ENCODE results near the gene SPINK8. TPM values are rescaled to one million over a fixed set of nuclear protein-coding genes. Genes with fewer than 3 reads are reported as not detected.

SPINK8 gene
- polyA plus RNA-seq, 3 donors, result not detected

DNA sequence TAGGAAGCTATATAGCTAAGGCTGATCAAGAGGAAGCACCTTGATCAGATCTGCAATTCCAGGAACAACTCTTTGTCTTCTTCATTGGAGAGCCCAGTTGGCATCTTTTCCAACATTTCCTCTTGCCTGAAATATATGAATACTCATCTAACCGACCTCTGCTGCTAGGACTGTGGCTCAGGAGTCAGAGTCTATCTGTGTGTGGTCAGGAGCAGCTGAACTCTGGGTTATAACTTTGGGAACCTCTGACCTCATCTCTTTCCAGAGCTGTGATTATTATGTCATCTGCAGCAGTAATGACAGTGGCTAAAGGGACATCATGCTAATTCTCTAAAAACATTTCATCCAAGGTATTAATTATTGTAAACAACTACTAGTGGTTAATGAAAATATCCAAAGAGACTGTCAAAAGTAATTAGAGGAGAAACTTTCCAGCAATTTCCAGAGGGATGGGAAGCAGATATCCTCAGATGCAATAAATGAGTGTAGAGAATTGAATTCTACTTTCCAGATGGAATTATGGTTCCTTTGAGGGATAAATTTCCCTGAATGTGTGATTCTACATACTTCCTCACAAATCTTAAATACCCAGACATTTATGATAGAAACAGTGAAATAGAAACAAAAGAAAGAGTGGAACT lies 11.5 kb upstream of the SPINK8 start:
- Mint-ChIP-seq H3K36me3 (no peaks in the 10 kb centered on the region), H3K4me1 (peaks cover 11% of the 10 kb centered on the region), H3K9me3 (no peaks in the 10 kb centered on the region), H3K27me3 (ENCODE audit: low read depth in 3 of 3) (no peaks in the 10 kb centered on the region), H3K4me3 (no peak overlapping the region), H3K27ac (no peak overlapping the region)
- Histone ChIP-seq H3K36me3 (replicated peaks in 1 of 2; ENCODE audit: control insufficient read depth in 1 of 2, insufficient read depth in 2 of 2, low read length in 2 of 2) (no peaks in the 10 kb centered on the region), H3K9me3 (replicated peaks in 1 of 2; ENCODE audit: control insufficient read depth in 1 of 2, insufficient read depth in 1 of 2, low read length in 2 of 2) (no peaks in the 10 kb centered on the region), H3K9ac (ENCODE audit: insufficient read depth, low read length, poor library complexity, severe bottlenecking) (no peak overlapping the region), H3K27ac (ENCODE audit: low read depth in 1 of 2, low read length in 2 of 2) (no peak overlapping the region), H3K4me1 (ENCODE audit: control insufficient read depth in 1 of 2, insufficient read depth in 2 of 2, low read length in 2 of 2) (no peaks in the 10 kb centered on the region), H2AFZ (ENCODE audit: insufficient read depth, low read depth, low read length, poor library complexity, severe bottlenecking) (no peak overlapping the region), H4K20me1 (ENCODE audit: insufficient read depth, low read length) (no peaks in the 10 kb centered on the region), H3K27me3 (ENCODE audit: control insufficient read depth in 2 of 2, insufficient read depth in 2 of 2, low read length in 2 of 2) (no peaks in the 10 kb centered on the region), H3K79me2 (ENCODE audit: insufficient read depth, low read length) (no peaks in the 10 kb centered on the region), H3K4me2 (replicated peaks; ENCODE audit: extremely low read depth, low read length, poor library complexity, severe bottlenecking) (no peak overlapping the region), H3K4me3 (replicated peaks in 1 of 3; ENCODE audit: low read depth in 2 of 3, low read length in 3 of 3) (no peak overlapping the region)
- WGBS (ENCODE audit: insufficient coverage), result no CpG with 5 or more reads among the region's 1 CpG
- no peak for DNase-seq
- TF ChIP-seq, protein P1, sequence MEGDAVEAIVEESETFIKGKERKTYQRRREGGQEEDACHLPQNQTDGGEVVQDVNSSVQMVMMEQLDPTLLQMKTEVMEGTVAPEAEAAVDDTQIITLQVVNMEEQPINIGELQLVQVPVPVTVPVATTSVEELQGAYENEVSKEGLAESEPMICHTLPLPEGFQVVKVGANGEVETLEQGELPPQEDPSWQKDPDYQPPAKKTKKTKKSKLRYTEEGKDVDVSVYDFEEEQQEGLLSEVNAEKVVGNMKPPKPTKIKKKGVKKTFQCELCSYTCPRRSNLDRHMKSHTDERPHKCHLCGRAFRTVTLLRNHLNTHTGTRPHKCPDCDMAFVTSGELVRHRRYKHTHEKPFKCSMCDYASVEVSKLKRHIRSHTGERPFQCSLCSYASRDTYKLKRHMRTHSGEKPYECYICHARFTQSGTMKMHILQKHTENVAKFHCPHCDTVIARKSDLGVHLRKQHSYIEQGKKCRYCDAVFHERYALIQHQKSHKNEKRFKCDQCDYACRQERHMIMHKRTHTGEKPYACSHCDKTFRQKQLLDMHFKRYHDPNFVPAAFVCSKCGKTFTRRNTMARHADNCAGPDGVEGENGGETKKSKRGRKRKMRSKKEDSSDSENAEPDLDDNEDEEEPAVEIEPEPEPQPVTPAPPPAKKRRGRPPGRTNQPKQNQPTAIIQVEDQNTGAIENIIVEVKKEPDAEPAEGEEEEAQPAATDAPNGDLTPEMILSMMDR (IDR thresholded peaks at IDR 0.05), result no peak
- intact Hi-C loops (cut with micrococcal nuclease), result no loop called here

GRCh38 chr3:48343432-48343831 lies 10.0 kb upstream of the SPINK8 start:
- no peak overlapping the region for H3K4me3 ChIP-seq (replicated peaks in 1 of 3; ENCODE audit: low read depth in 2 of 3, low read length in 3 of 3)
- H3K4me2 ChIP-seq (replicated peaks; ENCODE audit: extremely low read depth, low read length, poor library complexity, severe bottlenecking), result no peak overlapping the region
- intact Hi-C loops (cut with micrococcal nuclease), result no loop called here
- no peak overlapping the region for H3K27ac ChIP-seq (ENCODE audit: low read depth in 1 of 2, low read length in 2 of 2)
- TF ChIP-seq, protein P1 (IDR thresholded peaks at IDR 0.05), result no peak
- H3K79me2 ChIP-seq (ENCODE audit: insufficient read depth, low read length), result no peaks in the 10 kb centered on the region
- DNase-seq, result no peak
- H3K27me3 ChIP-seq (ENCODE audit: control insufficient read depth in 2 of 2, insufficient read depth in 2 of 2, low read length in 2 of 2), result no peaks in the 10 kb centered on the region
- no peaks in the 10 kb centered on the region for H3K4me1 ChIP-seq (ENCODE audit: control insufficient read depth in 1 of 2, insufficient read depth in 2 of 2, low read length in 2 of 2)
- no peaks in the 10 kb centered on the region for H3K36me3 ChIP-seq (replicated peaks in 1 of 2; ENCODE audit: control insufficient read depth in 1 of 2, insufficient read depth in 2 of 2, low read length in 2 of 2)
- no peak overlapping the region for H3K9ac ChIP-seq (ENCODE audit: insufficient read depth, low read length, poor library complexity, severe bottlenecking)
- H4K20me1 ChIP-seq (ENCODE audit: insufficient read depth, low read length), result no peaks in the 10 kb centered on the region
- WGBS (ENCODE audit: insufficient coverage), result 100% methylated on average over 1 of the region's 8 CpGs
- Mint-ChIP-seq H3K27me3 (ENCODE audit: low read depth in 3 of 3) (no peaks in the 10 kb centered on the region), H3K27ac (no peak overlapping the region), H3K9me3 (no peaks in the 10 kb centered on the region), H3K4me3 (no peak overlapping the region), H3K4me1 (peaks cover 17% of the 10 kb centered on the region), H3K36me3 (no peaks in the 10 kb centered on the region)
- H3K9me3 ChIP-seq (replicated peaks in 1 of 2; ENCODE audit: control insufficient read depth in 1 of 2, insufficient read depth in 1 of 2, low read length in 2 of 2), result no peaks in the 10 kb centered on the region
- peak overlapping the region; percentile 26 for H2AFZ ChIP-seq (ENCODE audit: insufficient read depth, low read depth, low read length, poor library complexity, severe bottlenecking)
